Endothelial cell of umbilical vein (primary cell): ENCODE data around the gene VGLL1. TPM values are rescaled to one million over a fixed set of nuclear protein-coding genes. Genes with fewer than 3 reads are reported as not detected.

Experiments
- BruUV-seq: library from RNA; stranded (reverse); fragments of 400-500 nt; replicated peaks from 2 replicates; lab custom pipeline; 2021; lab: Mats Ljungman, UMichigan
- CTCF ChIA-PET: fragments of 300-600, 350-600 bp; sonication (Branson Sonifier 250); formaldehyde crosslinking; loops from one replicate; lab custom pipeline; 2021; ENCODE audit warnings: antibody characterized with exemption, inconsistent platforms; lab: Charles Lee
- POLR2A ChIA-PET: fragments of 300-600, 350-600 bp; sonication (Branson Sonifier 250); formaldehyde crosslinking; loops from one replicate; lab custom pipeline; 2021; ENCODE audit warnings: antibody characterized with exemption, inconsistent platforms; lab: Charles Lee
- DNase-seq: peaks from one replicate; pipeline ENCODE4 v3.0.0-alpha.2; 2011; ENCODE audit warnings: low read depth, low spot score
- FAIRE-seq: peaks from 2 replicates; lab custom pipeline; 2011; peaks lifted over from hg19 to GRCh38; lab: Jason Lieb, UNC
- H2AFZ ChIP-seq: 2 replicates; pipeline ENCODE4 v1.6.0; 2012; ENCODE audit warnings: low read depth, low read length, control low read depth, inconsistent platforms
- H3K27ac ChIP-seq: 2 replicates; pipeline ENCODE4 v1.5.1; 2011; ENCODE audit warnings: low read depth, mild to moderate bottlenecking, control low read depth, low read length, moderate library complexity; ENCODE audit not compliant: insufficient read depth
- H3K27me3 ChIP-seq, 2 experiments: 2 replicates each; pipeline versions ENCODE4 v1.6.0 to v1.6.1; 2011; ENCODE audit warnings: low read length in 2 of 2, mixed read lengths in 1 of 2; ENCODE audit not compliant: control insufficient read depth in 2 of 2, insufficient read depth in 2 of 2
- H3K36me3 ChIP-seq, 2 experiments: 2 replicates in 1 of 2; 3 replicates in 1 of 2; pipeline ENCODE4 v1.5.1; 2011; ENCODE audit warnings: low read length in 2 of 2, mild to moderate bottlenecking in 1 of 2, moderate library complexity in 1 of 2; ENCODE audit not compliant: control insufficient read depth in 2 of 2, insufficient read depth in 2 of 2; ENCODE audit errors: extremely low read depth in 1 of 2
- H3K4me1 ChIP-seq: 3 replicates; pipeline ENCODE4 v1.5.1; 2011; ENCODE audit warnings: mild to moderate bottlenecking, low read length; ENCODE audit not compliant: control insufficient read depth, insufficient read depth; ENCODE audit errors: extremely low read depth
- H3K4me2 ChIP-seq: 2 replicates; pipeline ENCODE4 v1.6.1; 2011; ENCODE audit warnings: low read length, control low read depth, mixed read lengths; ENCODE audit not compliant: insufficient read depth
- H3K4me3 ChIP-seq, 3 experiments: fragments of 200-600 bp in 1 of 3; sonication (generic), shearing (Covaris generic) in 1 of 3; replicated peaks in 1 of 3; 2 replicates each; pipeline ENCODE4 v1.5.1; 2011 to 2016; ENCODE audit warnings: control low read depth in 3 of 3, low read length in 3 of 3, mild to moderate bottlenecking in 2 of 3, inconsistent platforms in 1 of 3, low read depth in 1 of 3, moderate library complexity in 1 of 3; ENCODE audit not compliant: insufficient read depth in 1 of 3
- H3K79me2 ChIP-seq: 2 replicates; pipeline ENCODE4 v1.6.0; 2012; ENCODE audit warnings: low read length, inconsistent platforms; ENCODE audit not compliant: control insufficient read depth, insufficient read depth
- H3K9ac ChIP-seq: replicated peaks from 2 replicates; pipeline ENCODE3; 2011; ENCODE audit warnings: low read length, control low read depth; ENCODE audit not compliant: insufficient read depth; ENCODE audit errors: extremely low read depth
- H3K9me1 ChIP-seq: replicated peaks from 3 replicates; pipeline ENCODE4 v1.6.0; 2011; ENCODE audit warnings: mild to moderate bottlenecking, low read length; ENCODE audit not compliant: control insufficient read depth, insufficient read depth; ENCODE audit errors: extremely low read depth
- H3K9me3 ChIP-seq: replicated peaks from 2 replicates; pipeline ENCODE4 v1.5.1; 2012; ENCODE audit warnings: low read length, inconsistent platforms; ENCODE audit not compliant: control insufficient read depth, insufficient read depth
- H4K20me1 ChIP-seq: replicated peaks from 2 replicates; pipeline ENCODE3; 2011; ENCODE audit warnings: mild to moderate bottlenecking, low read length; ENCODE audit not compliant: control insufficient read depth, insufficient read depth; ENCODE audit errors: extremely low read depth
- CTCF ChIP-seq, 2 donors: IDR thresholded peaks; 1 replicate in 1 of 2; 2 replicates in 1 of 2; pipeline ENCODE4 v1.5.1; 2011; ENCODE audit warnings: low read length in 2 of 2, mild to moderate bottlenecking in 2 of 2, moderate library complexity in 2 of 2, control low read depth in 1 of 2, inconsistent platforms in 1 of 2, low read depth in 1 of 2; ENCODE audit not compliant: insufficient read depth in 1 of 2; ENCODE audit errors: extremely low read depth in 1 of 2
- EZH2 ChIP-seq: IDR thresholded peaks from 2 replicates; pipeline ENCODE4 v1.6.1; 2012; ENCODE audit warnings: borderline replicate concordance, low read depth, mild to moderate bottlenecking, moderate library complexity, low read length, inconsistent platforms; ENCODE audit not compliant: severe bottlenecking
- FOS ChIP-seq: IDR thresholded peaks from 2 replicates; pipeline ENCODE4 v1.6.1; 2011; ENCODE audit warnings: mild to moderate bottlenecking, low read length, moderate library complexity, borderline replicate concordance; ENCODE audit not compliant: insufficient read depth
- GATA2 ChIP-seq: IDR thresholded peaks from 2 replicates; pipeline ENCODE4 v1.7.0; 2011; ENCODE audit warnings: low read depth, mild to moderate bottlenecking, moderate library complexity, mixed read lengths, low read length; ENCODE audit not compliant: insufficient read length, insufficient read depth
- JUN ChIP-seq: IDR thresholded peaks from 2 replicates; pipeline ENCODE4 v1.6.1; 2011; ENCODE audit warnings: borderline replicate concordance, low read depth; ENCODE audit not compliant: insufficient read length, insufficient read depth
- MAX ChIP-seq: IDR thresholded peaks from 2 replicates; pipeline ENCODE4 v1.6.1; 2011; ENCODE audit not compliant: insufficient read depth, insufficient read length
- MYC ChIP-seq: IDR thresholded peaks from one replicate; pipeline ENCODE4 v1.6.1; 2011; ENCODE audit warnings: mild to moderate bottlenecking, low read depth, low read length
- POLR2A ChIP-seq: IDR thresholded peaks from 2 replicates; pipeline ENCODE4 v1.6.1; 2012; ENCODE audit warnings: low read depth, mild to moderate bottlenecking, control low read depth, low read length
- POLR2AphosphoS5 ChIP-seq: IDR thresholded peaks from 2 replicates; pipeline ENCODE4 v1.6.1; 2012; ENCODE audit warnings: low read depth, mild to moderate bottlenecking, control low read depth, low read length, moderate library complexity; ENCODE audit not compliant: insufficient read depth
- dilution Hi-C: fragments of 300-500 bp; cut with MboI; formaldehyde crosslinking; loops from one replicate; pipeline ENCODE4 v1.15.0; 2019; ENCODE audit warnings: low sequenced_read_pairs; ENCODE audit not compliant: extremely low pct_ligation_motif_present
- intact Hi-C: fragments of 100-400 bp; cut with micrococcal nuclease; formaldehyde crosslinking; loops from one replicate; pipeline ENCODE4 v1.10.0; 2022
- polyA plus RNA-seq, 4 experiments: library from polyadenylated mRNA; depleted of rRNA in 3 of 4; stranded (reverse) in 3 of 4; unstranded in 1 of 4; fragments of >200 nt; gene quantifications; 2 replicates each; pipeline versions ENCODE4 v1.2.1 to v1.2.3, GENCODE V29; 2011 to 2012; ENCODE audit warnings: missing spikeins in 1 of 4
- total RNA-seq: library from RNA; stranded (reverse); gene quantifications from 2 replicates; pipeline ENCODE4 v1.2.3, GENCODE V29; 2021

VGLL1 gene
- total and polyA plus RNA-seq, 2 donors (not counting 3 experiments of a cell fraction or from before 2014, with no cell fraction given) = not detected

- no peaks in the 10 kb centered on the region for H3K36me3 ChIP-seq
- no TSS peak for BruUV-seq
- intact Hi-C loops = no loop called here
- no peak for DNase-seq
- dilution Hi-C loops = no loop called here
- peaks cover 3 to 13% of the 10 kb centered on the region in 2 experiments for H3K27me3 ChIP-seq
- H3K79me2 ChIP-seq = no peaks in the 10 kb centered on the region
- no peaks in the 10 kb centered on the region for H3K9me1 ChIP-seq
- H3K4me1 ChIP-seq = no peaks in the 10 kb centered on the region
- H3K27ac ChIP-seq = no peak overlapping the region
- H3K9me3 ChIP-seq = no peaks in the 10 kb centered on the region
- H3K4me2 ChIP-seq = no peak overlapping the region
- H2AFZ ChIP-seq = no peak overlapping the region
- H3K9ac ChIP-seq = no peak overlapping the region
- POLR2A ChIA-PET = no interaction called here
- H3K4me3 ChIP-seq = no peak overlapping the region
- H4K20me1 ChIP-seq = no peaks in the 10 kb centered on the region
- CTCF ChIA-PET = no interaction called here
- TF ChIP-seq FOS (no peak), POLR2AphosphoS5 (no peak), MYC (no peak), GATA2 (no peak), CTCF (IDR thresholded peaks at IDR 0.05; ENCODE audit: extremely low read depth in 1 of 2, insufficient read depth in 1 of 2, low read depth in 1 of 2, low read length in 2 of 2) (no peak), POLR2A (no peak), JUN (no peak), EZH2 (no peak), MAX (no peak)
- no peak for FAIRE-seq
Measured at GRCh38 chrX:136488706-136489105, 43.3 kb upstream of the VGLL1 start.
